Loucy (cell line): ENCODE measurements around the gene PRSS12.
"Not testable (repeated sequence)": the region's sequence is repeated elsewhere in the genome, so short reads cannot be mapped to it uniquely, and the experiment has no call there.

ENCODE experiments used
- H2AFZ ChIP-seq: fragments of 200-600 bp; sonication (generic); 2 replicates; pipeline ENCODE4 v1.6.0; 2016; ENCODE audit warnings: antibody characterized with exemption, mild to moderate bottlenecking, low read length, moderate library complexity
- H3F3A ChIP-seq: fragments of 200-600 bp; 2 replicates; pipeline ENCODE4 v1.6.0; 2016; ENCODE audit warnings: antibody characterized with exemption, low read depth, mild to moderate bottlenecking
- H3K27me3 ChIP-seq: fragments of 200-600 bp; sonication (generic); 2 replicates; pipeline ENCODE4 v1.6.1; 2014; ENCODE audit warnings: low read length, mild to moderate bottlenecking; ENCODE audit not compliant: insufficient read depth, poor library complexity, severe bottlenecking
- H3K36me3 ChIP-seq: fragments of 200-600 bp; sonication (generic); 2 replicates; pipeline ENCODE4 v1.6.1; 2016; ENCODE audit warnings: low read length; ENCODE audit not compliant: insufficient read depth
- H3K4me1 ChIP-seq: fragments of 200-600 bp; sonication (generic); 2 replicates; pipeline ENCODE4 v1.5.1; 2014; ENCODE audit warnings: low read length, mild to moderate bottlenecking; ENCODE audit not compliant: insufficient read depth, poor library complexity, severe bottlenecking
- H3K4me2 ChIP-seq: fragments of 200-600 bp; sonication (generic); 2 replicates; pipeline ENCODE4 v1.6.0; 2014; ENCODE audit warnings: antibody characterized with exemption, low read length, low read depth, mild to moderate bottlenecking; ENCODE audit not compliant: poor library complexity, severe bottlenecking
- H3K4me3 ChIP-seq: fragments of 200-600 bp; sonication (generic); 2 replicates; pipeline ENCODE4 v1.5.1; 2014; ENCODE audit warnings: low read length, mild to moderate bottlenecking, mixed read lengths; ENCODE audit not compliant: poor library complexity, severe bottlenecking
- H3K79me2 ChIP-seq: fragments of 200-600 bp; sonication (generic); 2 replicates; pipeline ENCODE4 v1.6.1; 2014; ENCODE audit warnings: low read length; ENCODE audit not compliant: insufficient read depth
- H3K9ac ChIP-seq: fragments of 200-600 bp; sonication (generic); 2 replicates; pipeline ENCODE4 v1.6.0; 2014; ENCODE audit warnings: mild to moderate bottlenecking, low read depth, low read length, moderate library complexity; ENCODE audit not compliant: poor library complexity, severe bottlenecking
- H3K9me2 ChIP-seq: fragments of 200-600 bp; sonication (generic); replicated peaks from 2 replicates; pipeline ENCODE4 v1.6.1; 2016; ENCODE audit warnings: low read depth, low read length, mixed read lengths
- H3K9me3 ChIP-seq: fragments of 200-600 bp; sonication (generic); 2 replicates; pipeline ENCODE4 v1.6.1; 2014; ENCODE audit warnings: mild to moderate bottlenecking, antibody characterized with exemption, low read length, low read depth; ENCODE audit not compliant: insufficient read depth
- H4K20me1 ChIP-seq: fragments of 200-600 bp; sonication (generic); 2 replicates; pipeline ENCODE4 v1.6.0; 2014; ENCODE audit warnings: antibody characterized with exemption, low read length, mild to moderate bottlenecking; ENCODE audit not compliant: insufficient read depth, poor library complexity, severe bottlenecking
- CTCF ChIP-seq: fragments of 200-600 bp; sonication (generic); conservative IDR thresholded peaks from 2 replicates; pipeline ENCODE4 v1.5.1; 2014; ENCODE audit warnings: mild to moderate bottlenecking, antibody characterized with exemption, low read length
- EZH2phosphoT487 ChIP-seq: fragments of 200-600 bp; IDR thresholded peaks from 2 replicates; pipeline ENCODE4 v1.6.1; 2018; ENCODE audit warnings: antibody characterized with exemption, mild to moderate bottlenecking, moderate library complexity, borderline replicate concordance

PRSS12 gene

GRCh38 chr4:118352843-118353533, at the start of gene PRSS12:
Gene PRSS12 (minus strand): TSS chr4:118353003. CDS start chr4:118352720, 283 bp downstream.
- Histone ChIP-seq H3K36me3 (no peaks in the 10 kb centered on the region), H3K4me3 (no peak within 1 kb of the TSS), H3K9me2 (no peaks in the 10 kb centered on the region), H3K4me2 (no peak within 1 kb of the TSS), H3F3A (no peaks in the 10 kb centered on the region), H3K9me3 (no peaks in the 10 kb centered on the region), H4K20me1 (no peaks in the 10 kb centered on the region), H3K27me3 (no peaks in the 10 kb centered on the region), H3K79me2 (no peaks in the 10 kb centered on the region), H3K9ac (no peak within 1 kb of the TSS), H3K4me1 (no peaks in the 10 kb centered on the region), H2AFZ (no peak within 1 kb of the TSS)
- TF ChIP-seq EZH2phosphoT487, result no peak
- no peak for TF ChIP-seq CTCF

- no peaks in the 10 kb centered on the region for H3K36me3 ChIP-seq
- H3K4me3 ChIP-seq, result peak overlapping the region; percentile 12
- no peaks in the 10 kb centered on the region for H3K79me2 ChIP-seq
- H3F3A ChIP-seq, result no peaks in the 10 kb centered on the region
- no peaks in the 10 kb centered on the region for H3K9me3 ChIP-seq
- H2AFZ ChIP-seq, result peak overlapping the region; percentile 22
- no peaks in the 10 kb centered on the region for H3K9me2 ChIP-seq
- H3K4me1 ChIP-seq, result peaks cover 33% of the 10 kb centered on the region
- no peaks in the 10 kb centered on the region for H3K27me3 ChIP-seq
- TF ChIP-seq EZH2phosphoT487 (no peak), CTCF (no peak)
- peak overlapping the region; percentile 44 for H3K4me2 ChIP-seq
- H3K9ac ChIP-seq, result peak overlapping the region; percentile 4
- no peaks in the 10 kb centered on the region for H4K20me1 ChIP-seq
Observed at GRCh38 chr4:118400356-118400755, 47.6 kb upstream of the PRSS12 start.

- H3K36me3 ChIP-seq, H3K4me3 ChIP-seq: not testable (repeated sequence)
Observed at GRCh38 chr4:118399883-118400282, 47.1 kb upstream of the PRSS12 start.

More at GRCh38 chr4:118399883-118400282, 47.1 kb upstream of the PRSS12 start:
- not testable (repeated sequence) for H3K9me3 ChIP-seq, H4K20me1 ChIP-seq, H3F3A ChIP-seq, H3K27me3 ChIP-seq, H2AFZ ChIP-seq, H3K9me2 ChIP-seq, H3K79me2 ChIP-seq
- Histone ChIP-seq H3K4me2 (peak overlapping the region; percentile 44), H3K9ac (peak overlapping the region; percentile 4), H3K4me1 (peaks cover 33% of the 10 kb centered on the region)
